HCT116 (cell line): ENCODE results near the gene EID2. TPM values are rescaled to one million over a fixed set of nuclear protein-coding genes. Genes with fewer than 3 reads are reported as not detected.

Experiments used
- ATAC-seq: fragments of 200-7000 bp; cut with Tn5 transposase; 2 replicates; pipeline ENCODE4 v1.9.1; 2020; ENCODE audit warnings: mild to moderate bottlenecking, moderate library complexity
- BruUV-seq: library from RNA; stranded (reverse); fragments of 400-500 nt; replicated peaks from 2 replicates; lab custom pipeline; 2021; lab: Mats Ljungman, UMichigan
- CTCF ChIA-PET: fragments of 300-600 bp; sonication (Branson Sonifier 250); formaldehyde crosslinking; loops from one replicate; lab custom pipeline; 2021; ENCODE audit warnings: antibody characterized with exemption; lab: Charles Lee
- POLR2A ChIA-PET: fragments of 300-600, 350-600 bp; sonication (Branson Sonifier 250); formaldehyde crosslinking; loops from one replicate; lab custom pipeline; 2021; ENCODE audit warnings: antibody characterized with exemption; lab: Charles Lee
- RAD21 ChIA-PET, 2 experiments: fragments of 300-600 bp; sonication (Branson Sonifier 250); formaldehyde crosslinking; loops; one replicate each; lab custom pipeline; 2023; ENCODE audit warnings: low total read pairs in 2 of 2; ENCODE audit not compliant: uncharacterized antibody in 2 of 2, unreplicated experiment in 2 of 2, low non-redundant PET in 1 of 2; lab: Charles Lee
- DNase-seq: peaks from one replicate; pipeline ENCODE4 v3.0.0-alpha.2; 2010; ENCODE audit warnings: low read depth, low spot score
- H2AFZ ChIP-seq: fragments of 200-600 bp; shearing (Covaris generic), sonication (generic); 2 replicates; pipeline ENCODE4 v1.6.1; 2017; ENCODE audit warnings: low read depth, mixed run types, mixed read lengths, antibody characterized with exemption, low read length; ENCODE audit not compliant: poor library complexity, severe bottlenecking
- H3K27ac ChIP-seq: 2 replicates; pipeline ENCODE4 v1.5.1; 2012; ENCODE audit warnings: low read depth, low read length
- H3K27me3 ChIP-seq: fragments of 200-600 bp; sonication (generic); 2 replicates; pipeline ENCODE4 v1.6.1; 2016; ENCODE audit warnings: mixed run types, low read length, mixed read lengths; ENCODE audit not compliant: insufficient read depth
- H3K36me3 ChIP-seq, 2 experiments: fragments of 200-500 bp in 1 of 2; fragments of 200-600 bp in 1 of 2; sonication (Bioruptor generic) in 1 of 2; sonication (generic) in 1 of 2; 2 replicates each; pipeline versions ENCODE4 v1.5.1 to v1.6.1; 2014 to 2016; ENCODE audit warnings: low read length in 2 of 2, inconsistent platforms in 1 of 2, mixed read lengths in 1 of 2, mixed run types in 1 of 2; ENCODE audit not compliant: insufficient read depth in 2 of 2, control insufficient read depth in 1 of 2
- H3K4me1 ChIP-seq, 2 experiments: fragments of 200-600 bp in 1 of 2; sonication (generic) in 1 of 2; 2 replicates each; pipeline versions ENCODE4 v1.5.1 to v1.6.1; 2012 to 2017; ENCODE audit warnings: low read length in 2 of 2, inconsistent platforms in 1 of 2, mild to moderate bottlenecking in 1 of 2, mixed read lengths in 1 of 2, mixed run types in 1 of 2, moderate library complexity in 1 of 2; ENCODE audit not compliant: insufficient read depth in 2 of 2, control insufficient read depth in 1 of 2
- H3K4me2 ChIP-seq: fragments of 200-600 bp; sonication (generic); 2 replicates; pipeline ENCODE4 v1.6.1; 2017; ENCODE audit warnings: mixed run types, low read length, mixed read lengths
- H3K4me3 ChIP-seq, 2 experiments: fragments of 200-600 bp in 1 of 2; sonication (generic) in 1 of 2; replicated peaks in 1 of 2; 2 replicates each; pipeline ENCODE4 v1.5.1; 2011 to 2016; ENCODE audit warnings: low read length in 2 of 2, control low read depth in 1 of 2, low read depth in 1 of 2, mild to moderate bottlenecking in 1 of 2, mixed read lengths in 1 of 2, mixed run types in 1 of 2
- H3K79me2 ChIP-seq: fragments of 200-600 bp; sonication (generic); 2 replicates; pipeline ENCODE4 v1.6.1; 2017; ENCODE audit warnings: mild to moderate bottlenecking, mixed run types, low read length, moderate library complexity, mixed read lengths; ENCODE audit not compliant: insufficient read depth
- H3K9ac ChIP-seq: fragments of 200-600 bp; sonication (generic); 2 replicates; pipeline ENCODE4 v1.6.1; 2016; ENCODE audit warnings: low read length, mixed read lengths
- H3K9me2 ChIP-seq: fragments of 200-600 bp; sonication (generic), shearing (Covaris generic); 2 replicates; pipeline ENCODE4 v1.6.1; 2017; ENCODE audit warnings: mixed run types, mild to moderate bottlenecking, moderate library complexity; ENCODE audit not compliant: insufficient read depth
- H3K9me3 ChIP-seq, 2 experiments: fragments of 200-500 bp in 1 of 2; fragments of 200-600 bp in 1 of 2; sonication (Bioruptor generic) in 1 of 2; sonication (generic) in 1 of 2; 2 replicates each; pipeline ENCODE4 v1.6.1; 2014 to 2017; ENCODE audit warnings: low read length in 2 of 2, mixed read lengths in 2 of 2, inconsistent platforms in 1 of 2, low read depth in 1 of 2, mild to moderate bottlenecking in 1 of 2, mixed run types in 1 of 2, moderate library complexity in 1 of 2; ENCODE audit not compliant: control insufficient read depth in 1 of 2, insufficient read depth in 1 of 2
- H4K20me1 ChIP-seq: fragments of 200-600 bp; sonication (generic), shearing (Covaris generic); 2 replicates; pipeline ENCODE4 v1.6.1; 2017; ENCODE audit warnings: mixed run types, mild to moderate bottlenecking, moderate library complexity; ENCODE audit not compliant: insufficient read depth
- CBX3 ChIP-seq: IDR thresholded peaks from 2 replicates; pipeline ENCODE4 v1.6.1; 2012; ENCODE audit warnings: low read depth
- CEBPB ChIP-seq: IDR thresholded peaks from 2 replicates; pipeline ENCODE4 v1.6.1; 2012; ENCODE audit warnings: low read depth
- FOSL1 ChIP-seq: IDR thresholded peaks from 2 replicates; pipeline ENCODE4 v1.6.1; 2012; ENCODE audit warnings: low read depth
- JUND ChIP-seq: IDR thresholded peaks from 2 replicates; pipeline ENCODE4 v1.6.1; 2012
- RAD21 ChIP-seq: IDR thresholded peaks from 2 replicates; pipeline ENCODE4 v1.6.1; 2012; ENCODE audit warnings: low read depth, mild to moderate bottlenecking
- SP1 ChIP-seq: IDR thresholded peaks from 2 replicates; pipeline ENCODE4 v1.6.1; 2012; ENCODE audit warnings: low read depth
- ZFX ChIP-seq: fragments of 450-650 bp; IDR thresholded peaks from 2 replicates; pipeline ENCODE4 v1.6.1; 2017
- ZNF274 ChIP-seq: fragments of 200-500 bp; sonication (Bioruptor generic); IDR thresholded peaks from 2 replicates; pipeline ENCODE4 v1.6.1; 2014; ENCODE audit warnings: mild to moderate bottlenecking, low read depth, low read length, inconsistent platforms
- intact Hi-C: fragments of 100-400 bp; cut with micrococcal nuclease; formaldehyde crosslinking; loops from 2 replicates; pipeline ENCODE4 v1.10.0; 2022
- total RNA-seq: library from RNA; stranded (reverse); gene quantifications from one replicate; pipeline ENCODE4 v1.2.1, GENCODE V29; 2021; ENCODE audit not compliant: unreplicated experiment
- TF ChIP-seq, protein P1 (sequence below): IDR thresholded peaks from 2 replicates; pipeline ENCODE4 v1.6.1; 2012
- TF ChIP-seq, protein P2 (sequence below): IDR thresholded peaks from 2 replicates; pipeline ENCODE4 v1.6.1; 2012; ENCODE audit warnings: low read depth
- TF ChIP-seq, protein P3 (sequence below): IDR thresholded peaks from 2 replicates; pipeline ENCODE4 v1.6.1; 2012

The EID2 gene
- total RNA-seq, 1 experiment from 2014 or later, result 11.7 TPM

DNA sequence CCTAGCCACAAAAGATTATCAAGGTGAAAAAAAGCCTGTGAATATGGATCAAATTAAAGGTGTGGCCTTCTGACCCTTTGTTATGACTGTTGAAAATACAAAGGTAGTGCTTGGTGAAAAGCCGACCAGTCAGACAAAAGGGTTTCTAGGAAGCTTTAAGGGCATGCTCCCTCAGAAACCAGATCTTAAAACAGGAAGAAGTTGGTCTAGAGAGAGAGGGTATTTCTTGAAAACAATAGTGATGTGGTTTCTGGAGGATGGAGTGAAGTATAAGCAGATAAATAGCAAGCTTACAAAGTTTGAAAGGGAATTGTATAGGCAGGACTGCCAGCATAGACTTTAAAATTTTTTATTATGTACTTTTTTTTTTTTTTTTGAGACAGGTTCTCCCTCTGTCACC lies 5.0 kb upstream of the EID2 start (continued):
- no peak for TF ChIP-seq RAD21
- TF ChIP-seq FOSL1, result no peak
- no peak for TF ChIP-seq CBX3
- TF ChIP-seq, protein P1, sequence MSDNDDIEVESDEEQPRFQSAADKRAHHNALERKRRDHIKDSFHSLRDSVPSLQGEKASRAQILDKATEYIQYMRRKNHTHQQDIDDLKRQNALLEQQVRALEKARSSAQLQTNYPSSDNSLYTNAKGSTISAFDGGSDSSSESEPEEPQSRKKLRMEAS, result no peak

DNA sequence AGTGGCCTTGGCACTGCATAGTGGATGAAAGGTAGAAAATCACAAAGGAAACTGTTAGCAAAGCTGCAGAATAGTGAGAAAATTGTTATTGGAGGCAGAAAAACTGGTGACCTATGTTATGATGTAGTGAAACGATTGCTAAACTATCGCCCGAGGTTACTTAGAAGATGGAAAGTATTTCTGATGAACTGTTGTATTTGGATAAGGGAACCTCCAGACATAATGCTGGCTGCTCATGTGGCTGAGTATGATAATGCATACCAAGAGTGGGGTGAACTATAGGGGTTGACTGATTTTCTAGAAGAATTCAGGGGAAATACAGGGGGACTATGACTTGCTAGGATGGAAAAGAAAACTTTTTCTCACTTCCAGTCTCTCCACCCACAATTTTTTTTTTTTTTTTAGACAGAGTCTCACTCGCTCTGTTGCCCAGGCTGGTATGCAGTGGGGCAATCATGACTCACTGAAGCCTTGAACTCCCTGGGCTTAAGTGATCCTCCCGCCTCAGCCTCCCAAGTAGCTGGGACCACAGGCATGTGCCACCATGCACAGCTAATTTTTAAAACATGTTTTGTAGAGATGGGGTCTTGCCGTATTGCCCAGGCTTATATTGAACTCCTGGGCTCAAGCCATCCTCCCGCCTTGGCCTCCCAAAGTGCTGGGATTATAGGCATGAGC lies 4.4 kb upstream of the EID2 start:
- no peak overlapping the region for H3K4me2 ChIP-seq
- no peaks in the 10 kb centered on the region for H3K27me3 ChIP-seq
- no peak for DNase-seq
- H3K4me3 ChIP-seq, result no peak overlapping the region
- no peak overlapping the region for H2AFZ ChIP-seq
- no TSS peak for BruUV-seq
- ChIA-PET POLR2A (no interaction called here), RAD21 (no interaction called here)
- peaks cover 2 to 14% of the 10 kb centered on the region in 2 experiments; a peak in 2 of 4 replicates for H3K4me1 ChIP-seq
- intact Hi-C loops, result no loop called here
- H3K27ac ChIP-seq, result no peak overlapping the region
- peaks cover 2% of the 10 kb centered on the region for H3K79me2 ChIP-seq
- no peaks in the 10 kb centered on the region for H3K9me3 ChIP-seq
- no peaks in the 10 kb centered on the region for H3K36me3 ChIP-seq
- TF ChIP-seq, protein P1, result no peak
- TF ChIP-seq ZFX (no peak), RAD21 (no peak), ZNF274 (no peak), CEBPB (no peak), SP1 (no peak), JUND (no peak), CBX3 (no peak)
- TF ChIP-seq, protein P2, sequence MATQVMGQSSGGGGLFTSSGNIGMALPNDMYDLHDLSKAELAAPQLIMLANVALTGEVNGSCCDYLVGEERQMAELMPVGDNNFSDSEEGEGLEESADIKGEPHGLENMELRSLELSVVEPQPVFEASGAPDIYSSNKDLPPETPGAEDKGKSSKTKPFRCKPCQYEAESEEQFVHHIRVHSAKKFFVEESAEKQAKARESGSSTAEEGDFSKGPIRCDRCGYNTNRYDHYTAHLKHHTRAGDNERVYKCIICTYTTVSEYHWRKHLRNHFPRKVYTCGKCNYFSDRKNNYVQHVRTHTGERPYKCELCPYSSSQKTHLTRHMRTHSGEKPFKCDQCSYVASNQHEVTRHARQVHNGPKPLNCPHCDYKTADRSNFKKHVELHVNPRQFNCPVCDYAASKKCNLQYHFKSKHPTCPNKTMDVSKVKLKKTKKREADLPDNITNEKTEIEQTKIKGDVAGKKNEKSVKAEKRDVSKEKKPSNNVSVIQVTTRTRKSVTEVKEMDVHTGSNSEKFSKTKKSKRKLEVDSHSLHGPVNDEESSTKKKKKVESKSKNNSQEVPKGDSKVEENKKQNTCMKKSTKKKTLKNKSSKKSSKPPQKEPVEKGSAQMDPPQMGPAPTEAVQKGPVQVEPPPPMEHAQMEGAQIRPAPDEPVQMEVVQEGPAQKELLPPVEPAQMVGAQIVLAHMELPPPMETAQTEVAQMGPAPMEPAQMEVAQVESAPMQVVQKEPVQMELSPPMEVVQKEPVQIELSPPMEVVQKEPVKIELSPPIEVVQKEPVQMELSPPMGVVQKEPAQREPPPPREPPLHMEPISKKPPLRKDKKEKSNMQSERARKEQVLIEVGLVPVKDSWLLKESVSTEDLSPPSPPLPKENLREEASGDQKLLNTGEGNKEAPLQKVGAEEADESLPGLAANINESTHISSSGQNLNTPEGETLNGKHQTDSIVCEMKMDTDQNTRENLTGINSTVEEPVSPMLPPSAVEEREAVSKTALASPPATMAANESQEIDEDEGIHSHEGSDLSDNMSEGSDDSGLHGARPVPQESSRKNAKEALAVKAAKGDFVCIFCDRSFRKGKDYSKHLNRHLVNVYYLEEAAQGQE, result no peak
- TF ChIP-seq, protein P3, sequence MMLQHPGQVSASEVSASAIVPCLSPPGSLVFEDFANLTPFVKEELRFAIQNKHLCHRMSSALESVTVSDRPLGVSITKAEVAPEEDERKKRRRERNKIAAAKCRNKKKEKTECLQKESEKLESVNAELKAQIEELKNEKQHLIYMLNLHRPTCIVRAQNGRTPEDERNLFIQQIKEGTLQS, result no peak
- TF ChIP-seq, all 23 proteins: peak for 0
- H3K9ac ChIP-seq, result no peak overlapping the region
- ATAC-seq, result no peak
- CTCF ChIA-PET, result no interaction called here
- no peaks in the 10 kb centered on the region for H4K20me1 ChIP-seq
- no peaks in the 10 kb centered on the region for H3K9me2 ChIP-seq
